ENCODE measurements around the gene CLDN19. TPM values are rescaled to one million over a fixed set of nuclear protein-coding genes. Genes with fewer than 3 reads are reported as not detected.

CLDN19 gene
- total and polyA plus RNA-seq, 9 of the 15 experiments (the other 6 are each of a cell fraction or from before 2014, with no cell fraction given), result not detected

DNA sequence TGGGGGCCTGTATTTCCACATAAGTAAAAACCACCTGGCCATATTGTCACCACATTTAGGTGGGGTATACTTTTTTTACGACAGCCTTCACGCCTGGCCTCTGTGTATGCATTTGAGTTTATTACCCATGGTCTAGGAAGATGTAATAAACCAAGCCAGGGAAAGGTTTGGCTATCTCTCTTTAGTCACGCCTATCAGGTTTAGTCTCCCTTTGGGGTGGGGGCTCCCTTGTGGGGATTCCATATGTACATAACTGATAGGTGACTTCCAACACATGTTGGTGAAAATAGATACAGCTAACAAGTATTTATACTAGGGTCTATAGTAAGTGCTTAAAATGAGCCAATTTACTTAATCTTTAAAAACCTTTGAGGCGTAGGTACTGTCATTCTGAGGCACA, 53.6 kb downstream of the CLDN19 start (continued):
- no peak for TF ChIP-seq FOXJ2 (tag; IDR thresholded peaks at IDR 0.05)
- TF ChIP-seq NONO (IDR thresholded peaks at IDR 0.05; ENCODE audit: low read depth in 2 of 2, low read length in 1 of 2), result no peak
- TF ChIP-seq, protein P1, sequence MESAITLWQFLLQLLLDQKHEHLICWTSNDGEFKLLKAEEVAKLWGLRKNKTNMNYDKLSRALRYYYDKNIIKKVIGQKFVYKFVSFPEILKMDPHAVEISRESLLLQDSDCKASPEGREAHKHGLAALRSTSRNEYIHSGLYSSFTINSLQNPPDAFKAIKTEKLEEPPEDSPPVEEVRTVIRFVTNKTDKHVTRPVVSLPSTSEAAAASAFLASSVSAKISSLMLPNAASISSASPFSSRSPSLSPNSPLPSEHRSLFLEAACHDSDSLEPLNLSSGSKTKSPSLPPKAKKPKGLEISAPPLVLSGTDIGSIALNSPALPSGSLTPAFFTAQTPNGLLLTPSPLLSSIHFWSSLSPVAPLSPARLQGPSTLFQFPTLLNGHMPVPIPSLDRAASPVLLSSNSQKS (CRISPR knock-in tag; IDR thresholded peaks at IDR 0.05), result no peak
- no peak for TF ChIP-seq ZNF165 (CRISPR knock-in tag; IDR thresholded peaks at IDR 0.05; ENCODE audit: borderline replicate concordance)
- TF ChIP-seq, protein P2, sequence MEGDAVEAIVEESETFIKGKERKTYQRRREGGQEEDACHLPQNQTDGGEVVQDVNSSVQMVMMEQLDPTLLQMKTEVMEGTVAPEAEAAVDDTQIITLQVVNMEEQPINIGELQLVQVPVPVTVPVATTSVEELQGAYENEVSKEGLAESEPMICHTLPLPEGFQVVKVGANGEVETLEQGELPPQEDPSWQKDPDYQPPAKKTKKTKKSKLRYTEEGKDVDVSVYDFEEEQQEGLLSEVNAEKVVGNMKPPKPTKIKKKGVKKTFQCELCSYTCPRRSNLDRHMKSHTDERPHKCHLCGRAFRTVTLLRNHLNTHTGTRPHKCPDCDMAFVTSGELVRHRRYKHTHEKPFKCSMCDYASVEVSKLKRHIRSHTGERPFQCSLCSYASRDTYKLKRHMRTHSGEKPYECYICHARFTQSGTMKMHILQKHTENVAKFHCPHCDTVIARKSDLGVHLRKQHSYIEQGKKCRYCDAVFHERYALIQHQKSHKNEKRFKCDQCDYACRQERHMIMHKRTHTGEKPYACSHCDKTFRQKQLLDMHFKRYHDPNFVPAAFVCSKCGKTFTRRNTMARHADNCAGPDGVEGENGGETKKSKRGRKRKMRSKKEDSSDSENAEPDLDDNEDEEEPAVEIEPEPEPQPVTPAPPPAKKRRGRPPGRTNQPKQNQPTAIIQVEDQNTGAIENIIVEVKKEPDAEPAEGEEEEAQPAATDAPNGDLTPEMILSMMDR (IDR thresholded peaks at IDR 0.05 in 2 of 3, conservative IDR thresholded peaks at IDR 0.05 in 1 of 3; ENCODE audit: insufficient read depth in 2 of 3, low read depth in 1 of 3, low read length in 3 of 3), result no peak
- TF ChIP-seq JUN (IDR thresholded peaks at IDR 0.05; ENCODE audit: borderline replicate concordance, low read depth, low read length), result no peak
- TF ChIP-seq JUN (CRISPR knock-in tag; IDR thresholded peaks at IDR 0.05; ENCODE audit: borderline replicate concordance), result no peak
- TF ChIP-seq ZNF830 (CRISPR knock-in tag; IDR thresholded peaks at IDR 0.05), result no peak
- TF ChIP-seq, protein P3, sequence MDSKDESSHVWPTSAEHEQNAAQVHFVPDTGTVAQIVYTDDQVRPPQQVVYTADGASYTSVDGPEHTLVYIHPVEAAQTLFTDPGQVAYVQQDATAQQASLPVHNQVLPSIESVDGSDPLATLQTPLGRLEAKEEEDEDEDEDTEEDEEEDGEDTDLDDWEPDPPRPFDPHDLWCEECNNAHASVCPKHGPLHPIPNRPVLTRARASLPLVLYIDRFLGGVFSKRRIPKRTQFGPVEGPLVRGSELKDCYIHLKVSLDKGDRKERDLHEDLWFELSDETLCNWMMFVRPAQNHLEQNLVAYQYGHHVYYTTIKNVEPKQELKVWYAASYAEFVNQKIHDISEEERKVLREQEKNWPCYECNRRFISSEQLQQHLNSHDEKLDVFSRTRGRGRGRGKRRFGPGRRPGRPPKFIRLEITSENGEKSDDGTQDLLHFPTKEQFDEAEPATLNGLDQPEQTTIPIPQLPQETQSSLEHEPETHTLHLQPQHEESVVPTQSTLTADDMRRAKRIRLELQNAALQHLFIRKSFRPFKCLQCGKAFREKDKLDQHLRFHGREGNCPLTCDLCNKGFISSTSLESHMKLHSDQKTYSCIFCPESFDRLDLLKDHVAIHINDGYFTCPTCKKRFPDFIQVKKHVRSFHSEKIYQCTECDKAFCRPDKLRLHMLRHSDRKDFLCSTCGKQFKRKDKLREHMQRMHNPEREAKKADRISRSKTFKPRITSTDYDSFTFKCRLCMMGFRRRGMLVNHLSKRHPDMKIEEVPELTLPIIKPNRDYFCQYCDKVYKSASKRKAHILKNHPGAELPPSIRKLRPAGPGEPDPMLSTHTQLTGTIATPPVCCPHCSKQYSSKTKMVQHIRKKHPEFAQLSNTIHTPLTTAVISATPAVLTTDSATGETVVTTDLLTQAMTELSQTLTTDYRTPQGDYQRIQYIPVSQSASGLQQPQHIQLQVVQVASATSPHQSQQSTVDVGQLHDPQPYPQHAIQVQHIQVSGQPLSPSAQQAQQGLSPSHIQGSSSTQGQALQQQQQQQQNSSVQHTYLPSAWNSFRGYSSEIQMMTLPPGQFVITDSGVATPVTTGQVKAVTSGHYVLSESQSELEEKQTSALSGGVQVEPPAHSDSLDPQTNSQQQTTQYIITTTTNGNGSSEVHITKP (IDR thresholded peaks at IDR 0.05; ENCODE audit: partially characterized antibody), result no peak
- TF ChIP-seq ZNF124 (CRISPR knock-in tag; IDR thresholded peaks at IDR 0.05), result no peak
- no peak for TF ChIP-seq ATF1 (CRISPR knock-in tag; IDR thresholded peaks at IDR 0.05)
- no peak for TF ChIP-seq ATF1 (tag; IDR thresholded peaks at IDR 0.05)
- TF ChIP-seq SMARCA4 (IDR thresholded peaks at IDR 0.05), result peak; percentile 73
- no peak for TF ChIP-seq EWSR1 (IDR thresholded peaks at IDR 0.05; ENCODE audit: borderline replicate concordance, low read depth, partially characterized antibody)
- TF ChIP-seq, protein P4, sequence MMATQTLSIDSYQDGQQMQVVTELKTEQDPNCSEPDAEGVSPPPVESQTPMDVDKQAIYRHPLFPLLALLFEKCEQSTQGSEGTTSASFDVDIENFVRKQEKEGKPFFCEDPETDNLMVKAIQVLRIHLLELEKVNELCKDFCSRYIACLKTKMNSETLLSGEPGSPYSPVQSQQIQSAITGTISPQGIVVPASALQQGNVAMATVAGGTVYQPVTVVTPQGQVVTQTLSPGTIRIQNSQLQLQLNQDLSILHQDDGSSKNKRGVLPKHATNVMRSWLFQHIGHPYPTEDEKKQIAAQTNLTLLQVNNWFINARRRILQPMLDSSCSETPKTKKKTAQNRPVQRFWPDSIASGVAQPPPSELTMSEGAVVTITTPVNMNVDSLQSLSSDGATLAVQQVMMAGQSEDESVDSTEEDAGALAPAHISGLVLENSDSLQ (IDR thresholded peaks at IDR 0.05), result peak; percentile 7; the same call in 1 of the 2 replicates
- TF ChIP-seq, protein P5, sequence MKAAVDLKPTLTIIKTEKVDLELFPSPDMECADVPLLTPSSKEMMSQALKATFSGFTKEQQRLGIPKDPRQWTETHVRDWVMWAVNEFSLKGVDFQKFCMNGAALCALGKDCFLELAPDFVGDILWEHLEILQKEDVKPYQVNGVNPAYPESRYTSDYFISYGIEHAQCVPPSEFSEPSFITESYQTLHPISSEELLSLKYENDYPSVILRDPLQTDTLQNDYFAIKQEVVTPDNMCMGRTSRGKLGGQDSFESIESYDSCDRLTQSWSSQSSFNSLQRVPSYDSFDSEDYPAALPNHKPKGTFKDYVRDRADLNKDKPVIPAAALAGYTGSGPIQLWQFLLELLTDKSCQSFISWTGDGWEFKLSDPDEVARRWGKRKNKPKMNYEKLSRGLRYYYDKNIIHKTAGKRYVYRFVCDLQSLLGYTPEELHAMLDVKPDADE (conservative IDR thresholded peaks at IDR 0.05; ENCODE audit: control insufficient read depth, low read depth, low read length), result no peak
- TF ChIP-seq, protein P6, sequence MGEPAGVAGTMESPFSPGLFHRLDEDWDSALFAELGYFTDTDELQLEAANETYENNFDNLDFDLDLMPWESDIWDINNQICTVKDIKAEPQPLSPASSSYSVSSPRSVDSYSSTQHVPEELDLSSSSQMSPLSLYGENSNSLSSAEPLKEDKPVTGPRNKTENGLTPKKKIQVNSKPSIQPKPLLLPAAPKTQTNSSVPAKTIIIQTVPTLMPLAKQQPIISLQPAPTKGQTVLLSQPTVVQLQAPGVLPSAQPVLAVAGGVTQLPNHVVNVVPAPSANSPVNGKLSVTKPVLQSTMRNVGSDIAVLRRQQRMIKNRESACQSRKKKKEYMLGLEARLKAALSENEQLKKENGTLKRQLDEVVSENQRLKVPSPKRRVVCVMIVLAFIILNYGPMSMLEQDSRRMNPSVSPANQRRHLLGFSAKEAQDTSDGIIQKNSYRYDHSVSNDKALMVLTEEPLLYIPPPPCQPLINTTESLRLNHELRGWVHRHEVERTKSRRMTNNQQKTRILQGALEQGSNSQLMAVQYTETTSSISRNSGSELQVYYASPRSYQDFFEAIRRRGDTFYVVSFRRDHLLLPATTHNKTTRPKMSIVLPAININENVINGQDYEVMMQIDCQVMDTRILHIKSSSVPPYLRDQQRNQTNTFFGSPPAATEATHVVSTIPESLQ (CRISPR knock-in tag; IDR thresholded peaks at IDR 0.05), result no peak
- peak; percentile 45; the same call in 1 of the 2 replicates for TF ChIP-seq HDAC2 (IDR thresholded peaks at IDR 0.05)
- no peak for TF ChIP-seq ZFPM2 (CRISPR knock-in tag; IDR thresholded peaks at IDR 0.05)
